Gastroesophageal sphincter (tissue), 3 donors: Measurements from ENCODE around the gene C8A.

Source experiments
- POLR2A ChIP-seq, 2 donors: fragments of 450-650 bp; IDR thresholded peaks; one replicate each; pipeline ENCODE4 v1.6.1; 2017; ENCODE audit warnings: antibody characterized with exemption in 2 of 2, mild to moderate bottlenecking in 2 of 2, moderate library complexity in 1 of 2
- POLR2AphosphoS5 ChIP-seq: sonication (generic); formaldehyde crosslinking; IDR thresholded peaks from one replicate; pipeline ENCODE4 v1.6.1; 2017; ENCODE audit warnings: antibody characterized with exemption
- TF ChIP-seq, protein P1 (sequence below), 4 experiments: fragments of 200-600 bp in 2 of 4; fragments of 450-650 bp in 2 of 4; sonication (generic) in 1 of 4; IDR thresholded peaks; one replicate each; pipeline ENCODE4 v1.5.1; 2017 to 2019; ENCODE audit warnings: antibody characterized with exemption in 4 of 4, mild to moderate bottlenecking in 2 of 4, moderate library complexity in 2 of 4

DNA sequence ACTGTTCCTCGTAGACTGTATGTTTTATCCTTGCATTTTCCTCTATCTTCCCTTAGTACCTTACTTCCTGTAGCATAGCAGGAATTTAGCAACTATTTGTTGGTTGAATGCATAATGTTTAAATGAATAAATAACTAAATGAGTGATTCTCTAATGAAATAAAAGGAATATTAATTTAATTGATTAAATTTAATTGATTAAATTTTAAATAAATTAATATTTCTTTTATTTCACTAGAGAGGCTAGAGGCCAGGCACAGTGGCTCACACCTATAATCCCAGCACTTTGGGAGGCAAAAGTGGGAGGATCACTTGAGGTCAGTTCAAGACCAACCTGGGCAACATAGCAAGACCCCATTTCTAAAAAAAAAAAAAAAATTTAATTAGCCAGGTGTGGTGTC is 85.4 kb downstream of the C8A start:
- TF ChIP-seq, protein P1, sequence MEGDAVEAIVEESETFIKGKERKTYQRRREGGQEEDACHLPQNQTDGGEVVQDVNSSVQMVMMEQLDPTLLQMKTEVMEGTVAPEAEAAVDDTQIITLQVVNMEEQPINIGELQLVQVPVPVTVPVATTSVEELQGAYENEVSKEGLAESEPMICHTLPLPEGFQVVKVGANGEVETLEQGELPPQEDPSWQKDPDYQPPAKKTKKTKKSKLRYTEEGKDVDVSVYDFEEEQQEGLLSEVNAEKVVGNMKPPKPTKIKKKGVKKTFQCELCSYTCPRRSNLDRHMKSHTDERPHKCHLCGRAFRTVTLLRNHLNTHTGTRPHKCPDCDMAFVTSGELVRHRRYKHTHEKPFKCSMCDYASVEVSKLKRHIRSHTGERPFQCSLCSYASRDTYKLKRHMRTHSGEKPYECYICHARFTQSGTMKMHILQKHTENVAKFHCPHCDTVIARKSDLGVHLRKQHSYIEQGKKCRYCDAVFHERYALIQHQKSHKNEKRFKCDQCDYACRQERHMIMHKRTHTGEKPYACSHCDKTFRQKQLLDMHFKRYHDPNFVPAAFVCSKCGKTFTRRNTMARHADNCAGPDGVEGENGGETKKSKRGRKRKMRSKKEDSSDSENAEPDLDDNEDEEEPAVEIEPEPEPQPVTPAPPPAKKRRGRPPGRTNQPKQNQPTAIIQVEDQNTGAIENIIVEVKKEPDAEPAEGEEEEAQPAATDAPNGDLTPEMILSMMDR (IDR thresholded peaks at IDR 0.05), result no peak
- TF ChIP-seq POLR2AphosphoS5, result no peak
- TF ChIP-seq POLR2A (IDR thresholded peaks at IDR 0.05), result no peak
